ENCODE results near the gene HSPD1.
A peak's percentile ranks its signal among the peaks of the same experiment; 100 is the strongest.
"Not testable (repeated sequence)": the region's sequence is repeated elsewhere in the genome, so short reads cannot be mapped to it uniquely, and the experiment has no call there.

Gene HSPD1

DNA sequence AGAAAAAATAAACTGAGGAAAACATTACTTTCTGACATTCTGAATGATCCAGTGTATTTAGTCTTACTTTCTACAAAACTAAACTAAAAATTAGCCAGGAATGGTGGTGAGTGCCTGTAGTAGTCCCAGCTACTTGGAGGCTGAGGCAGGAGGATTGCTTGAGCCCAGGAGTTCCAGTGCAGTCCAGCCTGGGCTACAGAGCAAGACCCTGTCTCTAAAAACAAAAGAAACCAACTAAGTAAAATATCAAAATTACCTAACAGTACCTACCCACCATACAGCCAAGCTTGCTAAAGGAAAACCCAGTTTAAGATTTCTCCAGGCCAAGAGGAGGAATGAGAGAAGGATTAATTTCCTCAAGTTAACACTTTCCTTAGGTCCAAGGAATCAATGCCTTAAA lies 2.9 kb downstream of the HSPD1 start:
- no peak for DNase-seq

GRCh38 chr2:197495433-197496134 lies 4.1 kb downstream of the HSPD1 start:
- DNase-seq, result no peak

DNA sequence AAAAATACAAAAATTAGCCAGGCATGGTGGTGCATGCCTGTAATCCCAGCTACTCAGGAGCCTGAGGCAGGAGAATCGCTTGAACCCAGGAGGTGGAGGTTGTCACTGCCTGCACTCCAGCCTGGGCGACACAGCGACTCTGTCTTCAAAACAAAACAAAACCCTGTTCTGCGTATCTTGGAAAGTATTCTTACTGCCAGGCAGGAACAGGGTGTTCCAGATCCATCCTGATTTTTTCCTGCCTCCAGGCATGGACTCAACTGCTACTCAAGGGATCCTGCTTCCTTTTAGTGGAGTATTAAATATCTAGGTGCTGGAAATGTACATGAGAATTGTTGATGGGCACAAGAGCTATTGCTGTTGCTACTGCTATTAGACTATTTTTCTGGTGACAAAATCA lies 12.3 kb downstream of the HSPD1 start:
- no peak for DNase-seq

DNA sequence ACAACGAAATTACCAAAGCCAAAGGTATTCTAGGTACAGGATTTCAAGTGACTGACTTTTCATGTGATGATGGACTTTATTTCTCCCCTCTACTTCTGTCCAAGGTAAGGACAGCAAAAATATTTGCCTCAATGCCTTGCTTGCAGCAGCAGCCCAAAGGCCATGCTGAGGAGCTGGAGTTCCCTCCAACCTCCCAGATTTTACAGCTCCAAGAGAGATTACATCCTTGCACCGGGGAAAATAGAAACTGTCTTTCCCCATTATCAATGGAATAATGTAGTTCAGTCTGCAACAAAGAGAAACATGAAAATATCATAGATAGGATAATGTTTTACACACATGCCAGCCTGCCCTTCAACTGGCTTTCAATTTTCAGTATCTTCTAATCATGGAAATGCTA lies 13.5 kb downstream of the HSPD1 start:
- no peak for DNase-seq

DNA sequence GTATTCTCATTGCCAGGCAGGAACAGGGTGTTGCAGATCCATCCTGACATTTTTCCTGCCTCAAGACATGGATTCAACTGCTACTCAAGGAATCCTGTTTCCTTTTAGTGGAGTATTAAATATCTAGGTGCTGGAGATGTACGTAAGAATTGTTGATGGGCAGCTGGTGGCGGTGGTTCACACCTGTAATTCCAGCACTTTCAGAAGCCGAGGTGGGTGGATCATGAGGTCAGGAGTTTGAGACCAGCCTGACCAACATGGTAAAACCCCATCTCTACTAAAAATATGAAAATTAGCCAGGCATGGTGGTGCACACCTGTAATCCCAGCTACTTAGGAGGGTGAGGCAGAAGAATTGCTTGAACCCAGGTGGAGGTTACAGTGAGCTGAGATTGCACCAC lies 15.4 kb downstream of the HSPD1 start:
- DNase-seq, result not testable (repeated sequence)

GRCh38 chr2:197480165-197481036 lies 19.2 kb downstream of the HSPD1 start:
- no peak for DNase-seq

- DNase-seq, result no peak
Observed at GRCh38 chr2:197477797-197478196, 21.8 kb downstream of the HSPD1 start.

DNA sequence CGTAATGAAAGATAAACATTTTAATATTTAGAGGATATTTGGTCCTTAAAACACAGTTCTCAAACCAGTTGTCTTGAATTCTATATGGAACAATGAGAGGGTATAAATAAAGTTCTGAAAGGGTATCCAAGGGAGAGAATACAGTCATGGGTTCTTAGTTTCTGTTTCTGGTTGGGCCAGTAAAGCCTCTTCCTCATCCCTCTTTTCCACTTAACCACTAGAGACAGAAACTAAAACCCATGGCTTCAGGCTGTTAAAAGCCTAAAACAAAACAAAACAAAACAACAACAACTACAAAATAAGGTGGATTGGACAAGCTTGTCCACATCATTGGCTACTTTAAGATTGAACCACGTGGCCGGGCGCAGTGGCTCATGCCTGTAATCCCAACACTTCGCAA lies 27.5 kb downstream of the HSPD1 start:
- DNase-seq, result no peak

- DNase-seq, result no peak
Observed at GRCh38 chr2:197464175-197464574, 35.5 kb downstream of the HSPD1 start.

DNA sequence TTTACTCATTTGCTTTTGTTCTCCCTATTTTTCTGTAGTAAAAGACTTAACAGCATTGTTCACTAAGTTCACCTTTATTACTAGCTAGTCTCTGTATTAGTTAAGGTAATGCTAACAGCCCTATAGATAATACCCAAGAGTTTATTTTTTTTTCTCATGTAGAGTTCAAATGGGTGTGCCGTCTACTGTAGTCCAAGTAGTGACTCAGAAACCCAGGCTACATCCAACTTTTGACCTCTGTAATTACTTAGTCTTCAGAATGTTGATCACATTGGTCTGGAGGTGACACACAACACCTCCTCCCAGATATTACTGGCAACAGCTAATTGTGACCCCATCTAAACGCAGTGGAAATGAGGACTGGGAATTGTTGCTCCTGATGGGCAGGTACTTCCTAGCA lies 38.6 kb downstream of the HSPD1 start:
- DNase-seq, result no peak

DNA sequence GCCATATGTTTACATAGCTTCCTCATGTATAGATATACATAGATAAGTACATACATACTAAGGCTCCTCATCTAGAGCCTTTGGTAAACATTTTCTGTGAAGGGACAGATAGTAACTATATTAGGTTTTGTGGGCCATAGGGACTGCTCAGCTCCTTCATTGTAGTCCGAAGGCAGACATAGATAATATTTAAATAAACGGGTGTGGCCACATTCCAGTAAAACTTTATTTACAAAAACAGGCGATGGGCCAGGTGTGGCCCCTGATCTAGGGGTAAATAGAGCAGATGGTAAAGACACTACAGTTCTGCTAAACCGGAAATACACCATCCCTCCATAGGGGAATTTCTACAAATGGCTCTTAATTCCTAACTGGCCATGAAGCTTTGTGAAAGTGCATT lies 39.0 kb downstream of the HSPD1 start:
- no peak for DNase-seq

- DNase-seq, result no peak
Observed at GRCh38 chr2:197455428-197455827, 44.2 kb downstream of the HSPD1 start.

GRCh38 chr2:197454923-197455322 lies 44.7 kb downstream of the HSPD1 start:
- DNase-seq, result no peak

GRCh38 chr2:197453914-197454398 lies 45.7 kb downstream of the HSPD1 start:
- DNase-seq, result no peak

- DNase-seq, result peak; percentile 97
Observed at GRCh38 chr2:197453123-197453913, 46.3 kb downstream of the HSPD1 start, which contains the start of gene COQ10B. Gene COQ10B, plus strand, starts transcription at chr2:197453552. Its CDS starts 9 bp downstream, at chr2:197453561.

GRCh38 chr2:197452754-197453122 lies 46.9 kb downstream of the HSPD1 start:
- no peak for DNase-seq

DNA sequence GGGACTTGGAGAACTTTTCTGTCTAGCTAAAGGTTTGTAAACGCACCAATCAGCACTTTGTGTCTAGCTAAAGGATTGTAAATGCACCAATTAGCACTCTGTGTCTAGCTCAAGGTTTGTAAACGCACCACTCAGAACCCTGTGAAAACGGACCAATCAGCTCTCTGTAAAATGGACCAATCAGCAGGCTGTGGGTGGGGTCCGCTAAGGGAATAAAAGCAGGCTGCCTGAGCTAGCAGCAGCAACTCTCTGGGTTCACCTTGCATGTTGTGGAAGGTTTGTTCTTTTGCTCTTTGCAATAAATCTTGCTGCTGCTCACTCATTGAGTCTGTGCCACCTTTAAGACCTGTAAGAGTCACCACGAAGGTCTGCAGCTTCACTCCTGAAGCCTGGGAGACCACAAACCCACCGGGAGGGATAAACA lies 48.7 kb downstream of the HSPD1 start:
- not testable (repeated sequence) for DNase-seq

- no peak for DNase-seq
Observed at GRCh38 chr2:197450465-197450864, 49.2 kb downstream of the HSPD1 start.

DNA sequence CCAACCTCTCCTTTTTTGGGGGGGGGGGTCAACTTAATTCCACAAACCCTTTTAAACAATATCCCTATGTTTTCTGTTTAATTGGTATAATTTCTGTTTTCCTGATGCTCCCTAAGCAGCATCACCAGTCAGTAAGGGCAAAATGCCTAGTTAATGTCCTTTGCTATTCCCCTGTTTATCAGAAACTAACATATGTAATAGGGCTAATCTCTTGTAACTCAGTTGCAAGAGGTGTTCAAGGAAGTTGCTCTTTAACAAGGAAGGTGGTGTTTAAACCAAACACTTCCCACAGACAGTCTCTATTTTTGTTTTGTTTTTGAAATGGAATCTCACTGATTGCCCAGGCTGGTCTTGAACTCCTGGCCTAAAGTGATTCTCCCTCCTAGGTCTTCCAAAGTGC lies 52.8 kb downstream of the HSPD1 start:
- DNase-seq, result no peak

GRCh38 chr2:197445746-197446145 lies 53.9 kb downstream of the HSPD1 start:
- no peak for DNase-seq

DNA sequence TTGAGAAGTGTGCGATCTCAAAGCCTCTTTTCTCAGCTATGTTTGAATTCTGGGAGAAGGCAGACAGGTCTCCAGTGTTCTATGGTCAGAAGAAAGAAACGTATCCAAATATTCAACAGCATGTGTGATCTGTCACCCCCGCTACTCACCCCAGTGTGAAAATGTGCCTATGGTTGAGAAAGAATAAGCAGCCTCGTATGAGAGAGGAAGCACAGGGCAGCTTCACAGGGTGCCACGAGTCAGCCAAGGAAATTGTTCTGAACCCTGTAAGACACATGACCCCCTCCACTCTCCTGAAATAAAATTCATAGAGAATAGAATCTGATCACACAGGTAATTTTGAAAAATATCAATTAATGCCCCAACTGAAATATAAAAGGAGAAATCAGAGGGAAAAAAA lies 56.8 kb downstream of the HSPD1 start:
- no peak for DNase-seq

DNA sequence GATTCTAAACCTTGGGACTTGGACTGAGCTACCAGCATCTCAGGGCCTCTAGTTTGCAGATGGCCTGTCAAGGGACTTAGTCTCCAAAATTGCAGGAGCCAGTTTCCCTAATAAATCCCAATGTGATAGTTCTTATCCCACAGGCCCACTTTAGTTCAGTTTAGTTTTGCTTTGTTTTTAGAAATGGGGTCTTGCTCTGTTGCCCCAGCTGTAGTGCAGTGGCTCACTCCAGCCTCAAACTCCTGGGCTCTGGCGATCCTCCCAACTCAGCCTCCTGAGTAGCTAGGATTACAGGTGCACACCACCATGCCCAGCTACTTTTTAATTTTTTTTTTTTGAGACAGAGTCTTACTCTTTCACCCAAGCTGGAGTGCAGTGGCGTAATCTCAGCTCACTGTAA lies 62.3 kb downstream of the HSPD1 start:
- DNase-seq, result no peak

Data from NCI-H1105 treated with DMSO at 0.1 percent for 48 hours (cell line).